ENCODE results near the gene PTGIS. TPM values are rescaled to one million over a fixed set of nuclear protein-coding genes. Genes with fewer than 3 reads are reported as not detected.

Gene PTGIS
- total and polyA plus RNA-seq, 2 of the 4 experiments (the other 2 are of a cell fraction), result 1.6 to 2.6 TPM

DNA sequence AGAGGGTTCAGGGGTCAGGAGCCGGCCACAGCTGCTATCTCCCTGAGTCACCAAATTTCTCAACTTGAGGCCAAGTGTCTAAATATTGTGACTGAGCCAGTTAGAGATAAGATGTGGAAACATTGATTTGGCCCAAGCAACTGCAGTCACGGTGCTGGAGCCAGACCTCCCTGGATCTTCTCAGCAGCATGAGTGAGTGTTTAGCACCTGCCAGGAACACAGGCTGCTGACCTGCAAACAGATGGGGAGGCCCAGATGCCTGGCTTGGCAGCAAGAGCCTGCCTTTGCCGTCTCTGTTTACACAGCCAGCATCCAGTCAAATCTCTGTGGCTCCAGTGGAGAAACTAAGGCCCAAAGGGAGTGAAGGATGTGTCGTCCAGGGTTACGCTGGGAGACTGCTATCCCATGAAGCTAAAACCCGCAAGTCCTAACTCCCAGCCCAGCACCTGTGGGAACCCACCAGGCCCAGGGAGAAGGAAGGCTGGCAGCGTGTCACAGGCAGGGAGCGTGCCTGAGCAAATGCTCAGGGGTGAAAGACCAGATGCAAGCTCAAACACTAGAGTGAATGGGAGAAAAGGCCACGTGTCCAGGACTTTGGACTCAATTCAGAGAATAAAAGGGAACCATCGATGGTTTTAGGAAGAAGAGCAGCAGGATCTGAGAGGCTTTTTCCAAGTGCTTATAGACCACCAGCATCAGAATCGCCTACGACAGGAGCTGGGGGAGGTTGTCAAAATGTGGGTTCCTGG, 15.9 kb upstream of the PTGIS start (continued):
- TF ChIP-seq, protein P1, sequence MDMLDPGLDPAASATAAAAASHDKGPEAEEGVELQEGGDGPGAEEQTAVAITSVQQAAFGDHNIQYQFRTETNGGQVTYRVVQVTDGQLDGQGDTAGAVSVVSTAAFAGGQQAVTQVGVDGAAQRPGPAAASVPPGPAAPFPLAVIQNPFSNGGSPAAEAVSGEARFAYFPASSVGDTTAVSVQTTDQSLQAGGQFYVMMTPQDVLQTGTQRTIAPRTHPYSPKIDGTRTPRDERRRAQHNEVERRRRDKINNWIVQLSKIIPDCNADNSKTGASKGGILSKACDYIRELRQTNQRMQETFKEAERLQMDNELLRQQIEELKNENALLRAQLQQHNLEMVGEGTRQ (IDR thresholded peaks at IDR 0.05; ENCODE audit: low read depth, low read length), result peak; percentile 69; the same call in 1 of the 2 replicates

DNA sequence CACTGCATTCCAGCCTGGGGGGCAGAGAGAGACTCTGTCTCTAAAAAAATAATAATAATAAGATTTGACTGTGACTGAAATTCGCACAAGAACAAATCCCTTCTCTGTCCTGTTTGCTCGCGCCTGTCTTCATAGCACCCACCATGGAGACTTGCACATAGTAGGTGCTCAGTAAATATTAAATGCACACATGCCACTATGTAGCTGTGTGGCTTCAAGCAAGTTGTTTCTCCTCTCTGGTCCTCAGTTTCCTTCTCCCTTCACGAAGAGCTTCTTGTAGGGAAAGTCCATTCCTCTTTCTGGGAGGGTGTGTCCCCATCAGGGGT, 15.4 kb upstream of the PTGIS start:
- Histone ChIP-seq H3K4me1 (ENCODE audit: control insufficient read depth, insufficient read depth, low read length) (peaks cover 47% of the 10 kb centered on the region), H3K4ac (ENCODE audit: low read depth, low read length) (peak overlapping the region; percentile 42), H3K27me3 (ENCODE audit: control insufficient read depth, insufficient read depth, low read length) (no peaks in the 10 kb centered on the region), H3K36me3 (ENCODE audit: control insufficient read depth, insufficient read depth, low read length) (no peaks in the 10 kb centered on the region), H2AFZ (replicated peaks; ENCODE audit: low read length, poor library complexity) (no peak overlapping the region), H3K23ac (ENCODE audit: low read depth, low read length) (no peak overlapping the region), H2BK120ac (ENCODE audit: low read depth, low read length) (peak overlapping the region; percentile 48; the same call in 1 of the 2 replicates), H4K91ac (ENCODE audit: insufficient read depth, low read depth, low read length) (peak overlapping the region; percentile 78; the same call in 1 of the 2 replicates), H3K14ac (replicated peaks; ENCODE audit: low read depth, low read length) (no peak overlapping the region), H2AK5ac (ENCODE audit: low read depth, low read length) (peak overlapping the region; percentile 51), H3K18ac (ENCODE audit: low read depth, low read length) (peak overlapping the region; percentile 46), H4K8ac (ENCODE audit: low read depth in 2 of 2, low read length in 2 of 2) (peak overlapping the region in 1 of 2 experiments; percentile 18; a peak in 2 of 4 replicates), H2BK5ac (ENCODE audit: low read depth, low read length, poor library complexity, severe bottlenecking) (peak overlapping the region; percentile 45), H3K4me3 (ENCODE audit: insufficient read depth, low read depth, low read length) (no peak overlapping the region), H3K9me1 (ENCODE audit: insufficient read depth, low read length) (peaks cover 6% of the 10 kb centered on the region), H4K20me1 (ENCODE audit: insufficient read depth, low read length) (no peaks in the 10 kb centered on the region), H3K9me3 (ENCODE audit: control insufficient read depth, insufficient read depth, low read length) (peaks cover 11% of the 10 kb centered on the region), H2BK15ac (ENCODE audit: low read depth, low read length) (0 out of 3 replicates have a peak overlapping the region, but pooled peaks have one; percentile 20), H4K5ac (ENCODE audit: low read depth, low read length) (no peak overlapping the region), H3K4me2 (ENCODE audit: low read depth, low read length) (no peak overlapping the region), H3K27ac (ENCODE audit: insufficient read depth, low read length) (peak overlapping the region; percentile 24; the same call in 1 of the 2 replicates), H3K56ac (ENCODE audit: extremely low read depth, insufficient read depth, low read length) (no peak overlapping the region), H2AK9ac (replicated peaks; ENCODE audit: low read depth, low read length, poor library complexity) (no peak overlapping the region), H3K79me1 (ENCODE audit: low read depth in 1 of 2, low read length in 2 of 2) (no peaks in the 10 kb centered on the region), H2BK20ac (ENCODE audit: low read depth, low read length) (peak overlapping the region; percentile 59; the same call in 1 of the 2 replicates), H3K9ac (ENCODE audit: low read depth, low read length) (no peak overlapping the region)
- dilution Hi-C loops (cut with HindIII; ENCODE audit: low sequenced_read_pairs, unreplicated experiment), result no loop called here
- no peak for ATAC-seq (ENCODE audit: low read depth)
- ChIA-PET CTCF (no interaction called here), POLR2A (ENCODE audit: unreplicated experiment) (interaction anchor here (0.5 kb wide), 1 partner anchor 182 kb away, joined by 7 read pairs; no protein-coding TSS in a partner anchor)
- TF ChIP-seq FOS (IDR thresholded peaks at IDR 0.05; ENCODE audit: low read depth, low read length), result no peak
- no peak for TF ChIP-seq RFX5 (IDR thresholded peaks at IDR 0.05; ENCODE audit: low read depth, low read length)
- TF ChIP-seq, protein P2, sequence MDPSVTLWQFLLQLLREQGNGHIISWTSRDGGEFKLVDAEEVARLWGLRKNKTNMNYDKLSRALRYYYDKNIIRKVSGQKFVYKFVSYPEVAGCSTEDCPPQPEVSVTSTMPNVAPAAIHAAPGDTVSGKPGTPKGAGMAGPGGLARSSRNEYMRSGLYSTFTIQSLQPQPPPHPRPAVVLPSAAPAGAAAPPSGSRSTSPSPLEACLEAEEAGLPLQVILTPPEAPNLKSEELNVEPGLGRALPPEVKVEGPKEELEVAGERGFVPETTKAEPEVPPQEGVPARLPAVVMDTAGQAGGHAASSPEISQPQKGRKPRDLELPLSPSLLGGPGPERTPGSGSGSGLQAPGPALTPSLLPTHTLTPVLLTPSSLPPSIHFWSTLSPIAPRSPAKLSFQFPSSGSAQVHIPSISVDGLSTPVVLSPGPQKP (IDR thresholded peaks at IDR 0.05; ENCODE audit: borderline replicate concordance, low read depth, low read length), result no peak
- TF ChIP-seq POLR2A (IDR thresholded peaks at IDR 0.05; ENCODE audit: low read depth, low read length), result no peak
- TF ChIP-seq MXI1 (IDR thresholded peaks at IDR 0.05; ENCODE audit: borderline replicate concordance, low read depth, low read length), result no peak
- no peak for TF ChIP-seq RCOR1 (IDR thresholded peaks at IDR 0.05; ENCODE audit: insufficient replicate concordance, low read length)
- TF ChIP-seq, protein P1 (IDR thresholded peaks at IDR 0.05; ENCODE audit: low read depth, low read length), result no peak
- no peak for TF ChIP-seq MAFK (IDR thresholded peaks at IDR 0.05; ENCODE audit: low read depth, low read length)
- no peak for TF ChIP-seq RAD21 (IDR thresholded peaks at IDR 0.05; ENCODE audit: low read length)
- TF ChIP-seq, protein P3, sequence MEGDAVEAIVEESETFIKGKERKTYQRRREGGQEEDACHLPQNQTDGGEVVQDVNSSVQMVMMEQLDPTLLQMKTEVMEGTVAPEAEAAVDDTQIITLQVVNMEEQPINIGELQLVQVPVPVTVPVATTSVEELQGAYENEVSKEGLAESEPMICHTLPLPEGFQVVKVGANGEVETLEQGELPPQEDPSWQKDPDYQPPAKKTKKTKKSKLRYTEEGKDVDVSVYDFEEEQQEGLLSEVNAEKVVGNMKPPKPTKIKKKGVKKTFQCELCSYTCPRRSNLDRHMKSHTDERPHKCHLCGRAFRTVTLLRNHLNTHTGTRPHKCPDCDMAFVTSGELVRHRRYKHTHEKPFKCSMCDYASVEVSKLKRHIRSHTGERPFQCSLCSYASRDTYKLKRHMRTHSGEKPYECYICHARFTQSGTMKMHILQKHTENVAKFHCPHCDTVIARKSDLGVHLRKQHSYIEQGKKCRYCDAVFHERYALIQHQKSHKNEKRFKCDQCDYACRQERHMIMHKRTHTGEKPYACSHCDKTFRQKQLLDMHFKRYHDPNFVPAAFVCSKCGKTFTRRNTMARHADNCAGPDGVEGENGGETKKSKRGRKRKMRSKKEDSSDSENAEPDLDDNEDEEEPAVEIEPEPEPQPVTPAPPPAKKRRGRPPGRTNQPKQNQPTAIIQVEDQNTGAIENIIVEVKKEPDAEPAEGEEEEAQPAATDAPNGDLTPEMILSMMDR (conservative IDR thresholded peaks at IDR 0.05; ENCODE audit: low read depth, low read length), result no peak
- no TSS peak for BruUV-seq (replicated peaks)
- no peak for DNase-seq
- no CpG with 5 or more reads among the region's 4 CpGs for WGBS, 2 experiments (ENCODE audit: extremely low coverage in 2 of 2, insufficient read length in 1 of 2)
- intact Hi-C loops (cut with micrococcal nuclease), result no loop called here
- in situ Hi-C loops (cut with MboI; ENCODE audit: low sequenced_read_pairs), result no loop called here
